SK-N-MC (cell line): Measurements from ENCODE around the gene EPS15.
"Not testable (repeated sequence)": the region's sequence is repeated elsewhere in the genome, so short reads cannot be mapped to it uniquely, and the experiment has no call there.

Experiments
- EZH2 ChIP-seq: fragments of 200-600 bp; sonication (generic); IDR thresholded peaks from one replicate; pipeline ENCODE4 v1.6.1; 2017; ENCODE audit warnings: antibody characterized with exemption
- FOXP2 ChIP-seq: optimal IDR thresholded peaks from 2 replicates; pipeline ENCODE3; 2011; ENCODE audit warnings: mild to moderate bottlenecking, moderate library complexity; ENCODE audit not compliant: insufficient read depth; ENCODE audit errors: extremely low read length, control extremely low read depth

GRCh38 chr1:51390641-51391040, 128.4 kb downstream of the EPS15 start:
- not testable (repeated sequence) for TF ChIP-seq EZH2, FOXP2
